Endothelial cell of umbilical vein (primary cell): ENCODE measurements around the gene CEP89.

ENCODE experiments used
- CTCF ChIP-seq, 2 donors: IDR thresholded peaks; 1 replicate in 1 of 2; 2 replicates in 1 of 2; pipeline ENCODE4 v1.5.1; 2011; ENCODE audit warnings: low read length in 2 of 2, mild to moderate bottlenecking in 2 of 2, moderate library complexity in 2 of 2, control low read depth in 1 of 2, inconsistent platforms in 1 of 2, low read depth in 1 of 2; ENCODE audit not compliant: insufficient read depth in 1 of 2; ENCODE audit errors: extremely low read depth in 1 of 2
- POLR2A ChIP-seq: IDR thresholded peaks from 2 replicates; pipeline ENCODE4 v1.6.1; 2012; ENCODE audit warnings: low read depth, mild to moderate bottlenecking, control low read depth, low read length
- POLR2AphosphoS5 ChIP-seq: IDR thresholded peaks from 2 replicates; pipeline ENCODE4 v1.6.1; 2012; ENCODE audit warnings: low read depth, mild to moderate bottlenecking, control low read depth, low read length, moderate library complexity; ENCODE audit not compliant: insufficient read depth

GRCh38 chr19:32887572-32888215, 84.1 kb downstream of the CEP89 start:
- TF ChIP-seq CTCF (IDR thresholded peaks at IDR 0.05; ENCODE audit: extremely low read depth in 1 of 2, insufficient read depth in 1 of 2, low read depth in 1 of 2, low read length in 2 of 2): no peak
- TF ChIP-seq POLR2AphosphoS5: no peak
- no peak for TF ChIP-seq POLR2A
